GM23248 (cell line): ENCODE results near the gene KCNJ6. TPM values are rescaled to one million over a fixed set of nuclear protein-coding genes. Genes with fewer than 3 reads are reported as not detected.

Source experiments
- DNase-seq: peaks from one replicate; pipeline ENCODE4 v3.0.0-alpha.2; 2015
- H2AFZ ChIP-seq: fragments of 200-600 bp; sonication (generic); 2 replicates; pipeline ENCODE4 v1.6.1; 2016; ENCODE audit warnings: antibody characterized with exemption
- H3F3A ChIP-seq: fragments of 200-600 bp; sonication (generic); 2 replicates; pipeline ENCODE4 v1.6.1; 2016; ENCODE audit warnings: mild to moderate bottlenecking, antibody characterized with exemption, mixed run types; ENCODE audit not compliant: insufficient read depth
- H3K27ac ChIP-seq: fragments of 200-600 bp; sonication (generic); 2 replicates; pipeline ENCODE4 v1.5.1; 2016; ENCODE audit warnings: mild to moderate bottlenecking
- H3K27me3 ChIP-seq: fragments of 200-600 bp; sonication (generic); replicated peaks from 2 replicates; pipeline ENCODE4 v1.6.1; 2016; ENCODE audit warnings: mild to moderate bottlenecking; ENCODE audit not compliant: insufficient read depth
- H3K36me3 ChIP-seq: fragments of 200-600 bp; sonication (generic); 2 replicates; pipeline ENCODE4 v1.6.1; 2016; ENCODE audit warnings: low read depth, mild to moderate bottlenecking
- H3K4me1 ChIP-seq: fragments of 200-600 bp; sonication (generic); 2 replicates; pipeline ENCODE4 v1.6.1; 2016; ENCODE audit warnings: mild to moderate bottlenecking; ENCODE audit not compliant: insufficient read depth
- H3K4me2 ChIP-seq: fragments of 200-600 bp; sonication (generic); one replicate; pipeline ENCODE4 v1.6.1; 2016; ENCODE audit warnings: mild to moderate bottlenecking; ENCODE audit not compliant: unreplicated experiment
- H3K4me3 ChIP-seq: fragments of 200-600 bp; sonication (generic); 2 replicates; pipeline ENCODE4 v1.5.1; 2016; ENCODE audit warnings: mild to moderate bottlenecking
- H3K79me2 ChIP-seq: fragments of 200-600 bp; sonication (generic); 2 replicates; pipeline ENCODE4 v1.6.1; 2016; ENCODE audit warnings: mild to moderate bottlenecking; ENCODE audit not compliant: insufficient read depth
- H3K9ac ChIP-seq: fragments of 200-600 bp; sonication (generic); 2 replicates; pipeline ENCODE4 v1.6.1; 2016; ENCODE audit warnings: mild to moderate bottlenecking
- H3K9me2 ChIP-seq: fragments of 200-600 bp; sonication (generic); 2 replicates; pipeline ENCODE4 v1.6.1; 2016; ENCODE audit warnings: mixed run types, mild to moderate bottlenecking, moderate library complexity; ENCODE audit not compliant: insufficient read depth
- H3K9me3 ChIP-seq: fragments of 200-600 bp; sonication (generic); one replicate; pipeline ENCODE4 v1.6.1; 2017; ENCODE audit warnings: low read depth
- H4K20me1 ChIP-seq: fragments of 200-600 bp; sonication (generic); 2 replicates; pipeline ENCODE4 v1.6.0; 2016; ENCODE audit not compliant: insufficient read depth
- EZH2 ChIP-seq: fragments of 200-600 bp; sonication (generic); IDR thresholded peaks from 2 replicates; pipeline ENCODE4 v1.6.1; 2018; ENCODE audit warnings: antibody characterized with exemption, mild to moderate bottlenecking; ENCODE audit not compliant: insufficient read depth, poor library complexity, severe bottlenecking
- EZH2phosphoT487 ChIP-seq: fragments of 200-600 bp; sonication (generic); IDR thresholded peaks from 2 replicates; pipeline ENCODE4 v1.6.1; 2018; ENCODE audit warnings: antibody characterized with exemption, moderate library complexity, mild to moderate bottlenecking, low read depth; ENCODE audit not compliant: insufficient read depth
- WGBS, 2 experiments: methylation state at CpG; one replicate each; pipeline ENCODE4 v1.1.6; 2015 to 2017; ENCODE audit warnings: low lambda C conversion rate in 2 of 2, low coverage in 1 of 2; ENCODE audit errors: missing lambda C conversion rate in 2 of 2; 5-methylcytosine and 5-hydroxymethylcytosine counted together
- in situ Hi-C: fragments of 300-500 bp; cut with MboI; formaldehyde crosslinking; loops from 2 replicates; pipeline ENCODE4 v1.15.0; 2020
- polyA plus RNA-seq: library from polyadenylated mRNA; unstranded; fragments of >200 nt; fragmentation: Nextera tagmentation; extraction: Ambion mirVana; gene quantifications from 2 replicates; pipeline ENCODE4 v1.2.1, GENCODE V29; 2016
- total RNA-seq: library from RNA; depleted of rRNA; stranded (reverse); fragments of >200 nt; shearing (Covaris generic); gene quantifications from 2 replicates; pipeline ENCODE4 v1.2.3, GENCODE V29; 2014

KCNJ6 gene
- total and polyA plus RNA-seq, 2 experiments from 2014 or later, result 0.11 TPM; not detected in 1

DNA sequence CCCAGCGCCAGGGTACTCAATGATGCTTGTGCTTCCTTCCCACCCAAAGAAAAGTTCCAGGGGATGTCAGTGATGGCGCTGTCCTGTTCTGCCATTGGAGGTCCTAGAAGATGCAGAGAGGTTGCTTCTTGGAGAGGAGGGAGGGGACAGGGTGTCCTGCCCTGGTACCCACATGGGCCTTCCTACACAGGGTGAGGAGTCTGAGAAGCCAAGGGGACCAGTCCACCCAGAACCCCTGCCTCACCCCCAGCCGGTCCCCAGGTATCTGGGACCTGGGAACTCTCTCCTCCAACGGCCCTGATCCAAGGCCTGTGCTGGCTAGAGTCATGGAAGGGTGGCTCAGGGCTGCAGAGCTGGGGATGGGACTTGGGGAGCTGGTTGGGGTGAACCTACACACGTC lies 259.4 kb downstream of the KCNJ6 start:
- Histone ChIP-seq H3K36me3 (no peaks in the 10 kb centered on the region), H3K4me3 (no peak overlapping the region), H3K9ac (no peak overlapping the region), H3F3A (peaks cover 11% of the 10 kb centered on the region), H4K20me1 (no peaks in the 10 kb centered on the region), H3K4me1 (peaks cover 14% of the 10 kb centered on the region; the same call in 1 of the 2 replicates), H3K9me2 (no peaks in the 10 kb centered on the region), H3K4me2 (no peak overlapping the region), H2AFZ (no peak overlapping the region), H3K79me2 (no peaks in the 10 kb centered on the region), H3K27me3 (peaks cover 23% of the 10 kb centered on the region), H3K27ac (no peak overlapping the region), H3K9me3 (no peaks in the 10 kb centered on the region)
- in situ Hi-C loops, result no loop called here
- DNase-seq, result no peak
- WGBS, 2 experiments, result 69 to 71% methylated on average over 5 of the region's 5 CpGs
- no peak for TF ChIP-seq EZH2phosphoT487
- TF ChIP-seq EZH2, result no peak

DNA sequence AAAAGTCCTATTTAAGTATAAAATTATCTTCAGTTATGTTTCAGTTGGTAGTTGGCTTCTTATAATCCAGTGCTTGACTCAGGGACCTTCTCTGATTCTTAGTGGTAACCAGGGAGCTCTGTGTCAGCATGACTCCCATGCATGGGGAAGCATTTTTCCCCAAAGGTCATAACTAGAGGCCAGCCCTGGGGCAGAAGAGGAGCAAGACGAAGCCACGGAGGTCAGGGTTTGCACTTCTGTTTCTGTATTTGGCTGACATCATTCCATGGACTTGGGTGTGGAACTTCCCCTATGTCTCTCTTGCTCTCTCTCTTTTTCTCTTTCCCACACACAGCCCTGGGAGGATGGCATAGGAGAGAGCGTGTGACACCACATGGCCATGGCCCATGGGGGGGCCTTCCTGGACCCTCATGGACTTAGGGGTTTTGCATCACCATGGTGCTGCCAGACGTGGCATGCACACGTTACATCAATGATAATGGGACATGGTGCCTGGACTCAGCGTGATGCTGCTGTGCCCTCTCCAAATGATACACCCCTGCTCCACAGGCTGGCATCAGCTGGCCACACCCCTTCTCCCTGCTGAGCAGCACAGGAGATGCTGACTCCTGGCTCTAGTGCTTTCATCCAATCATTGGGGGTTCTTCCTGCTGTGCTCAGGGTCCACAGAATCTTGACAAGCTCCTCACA lies 260.5 kb downstream of the KCNJ6 start:
- no peaks in the 10 kb centered on the region for H3K36me3 ChIP-seq
- in situ Hi-C loops, result no loop called here
- H3K9me2 ChIP-seq, result no peaks in the 10 kb centered on the region
- H3K27ac ChIP-seq, result no peak overlapping the region
- H3K9me3 ChIP-seq, result no peaks in the 10 kb centered on the region
- no peak for TF ChIP-seq EZH2
- TF ChIP-seq EZH2phosphoT487, result no peak
- H3K4me3 ChIP-seq, result no peak overlapping the region
- no peaks in the 10 kb centered on the region for H4K20me1 ChIP-seq
- peaks cover 14% of the 10 kb centered on the region; the same call in 1 of the 2 replicates for H3K4me1 ChIP-seq
- H2AFZ ChIP-seq, result no peak overlapping the region
- 78 to 87% methylated on average over 6 of the region's 6 CpGs for WGBS, 2 experiments
- peaks cover 11% of the 10 kb centered on the region for H3F3A ChIP-seq
- no peak overlapping the region for H3K9ac ChIP-seq
- no peak overlapping the region for H3K4me2 ChIP-seq
- H3K79me2 ChIP-seq, result no peaks in the 10 kb centered on the region
- DNase-seq, result no peak
- peaks cover 34% of the 10 kb centered on the region for H3K27me3 ChIP-seq

DNA sequence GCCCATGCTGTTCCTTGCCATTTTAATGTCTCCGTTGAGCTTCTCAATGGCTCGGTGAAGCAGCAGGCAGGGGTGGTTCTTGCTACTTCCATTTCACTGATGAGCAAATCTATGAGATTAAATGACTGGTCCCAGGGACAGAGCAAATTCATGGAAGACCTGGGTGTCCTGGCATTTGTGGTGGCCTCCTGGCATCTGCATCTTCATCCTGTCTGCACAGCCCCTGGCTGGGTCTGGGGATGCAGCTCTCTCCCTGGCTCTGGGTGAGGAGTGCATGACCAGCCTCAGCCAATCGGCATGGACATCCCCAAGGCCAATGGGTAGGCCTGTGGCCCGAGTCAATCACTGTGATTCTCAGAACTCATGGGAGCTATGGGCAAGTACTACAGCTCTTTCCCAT lies 261.7 kb downstream of the KCNJ6 start:
- 66 to 70% methylated on average over 4 of the region's 4 CpGs for WGBS, 2 experiments
- DNase-seq, result no peak
- H2AFZ ChIP-seq, result no peak overlapping the region
- H3K4me1 ChIP-seq, result peaks cover 13% of the 10 kb centered on the region; the same call in 1 of the 2 replicates
- H4K20me1 ChIP-seq, result no peaks in the 10 kb centered on the region
- peaks cover 11% of the 10 kb centered on the region for H3F3A ChIP-seq
- H3K36me3 ChIP-seq, result no peaks in the 10 kb centered on the region
- no peaks in the 10 kb centered on the region for H3K79me2 ChIP-seq
- H3K9me3 ChIP-seq, result no peaks in the 10 kb centered on the region
- H3K4me2 ChIP-seq, result no peak overlapping the region
- no peak overlapping the region for H3K4me3 ChIP-seq
- H3K27ac ChIP-seq, result no peak overlapping the region
- in situ Hi-C loops, result no loop called here
- peaks cover 39% of the 10 kb centered on the region for H3K27me3 ChIP-seq
- H3K9ac ChIP-seq, result no peak overlapping the region
- TF ChIP-seq EZH2 (no peak), EZH2phosphoT487 (no peak)
- no peaks in the 10 kb centered on the region for H3K9me2 ChIP-seq

GRCh38 chr21:37653201-37653600 lies 263.1 kb downstream of the KCNJ6 start:
- Histone ChIP-seq H3K4me2 (no peak overlapping the region), H3K9me2 (no peaks in the 10 kb centered on the region), H3K4me1 (peaks cover 1% of the 10 kb centered on the region; the same call in 1 of the 2 replicates), H4K20me1 (no peaks in the 10 kb centered on the region), H3K9ac (no peak overlapping the region), H2AFZ (no peak overlapping the region), H3F3A (peaks cover 4% of the 10 kb centered on the region; the same call in 1 of the 2 replicates), H3K9me3 (no peaks in the 10 kb centered on the region), H3K36me3 (no peaks in the 10 kb centered on the region), H3K4me3 (no peak overlapping the region), H3K27ac (no peak overlapping the region), H3K79me2 (no peaks in the 10 kb centered on the region), H3K27me3 (peaks cover 39% of the 10 kb centered on the region)
- no peak for DNase-seq
- WGBS, 2 experiments, result 31 to 41% methylated on average over 4 of the region's 4 CpGs
- TF ChIP-seq EZH2 (no peak), EZH2phosphoT487 (no peak)
- in situ Hi-C loops, result no loop called here
